Measurements from ENCODE around the gene PGAP6.
"Not testable (repeated sequence)": the region's sequence is repeated elsewhere in the genome, so short reads cannot be mapped to it uniquely, and the experiment has no call there.

The PGAP6 gene

GRCh38 chr16:399340-400019 lies 17.7 kb upstream of the PGAP6 start:
- Histone ChIP-seq H3K27me3 (ENCODE audit: insufficient read depth, low read length) (no peaks in the 10 kb centered on the region), H3K36me3 (ENCODE audit: insufficient read depth, low read depth, low read length) (peaks cover 28% of the 10 kb centered on the region), H3K27ac (ENCODE audit: low read length) (no peak overlapping the region), H3K4me3 (ENCODE audit: low read length) (no peak overlapping the region), H3K4me1 (ENCODE audit: insufficient read depth, low read length) (peaks cover 6% of the 10 kb centered on the region; the same call in 1 of the 2 replicates), H3K9me3 (ENCODE audit: insufficient read depth, low read depth, low read length) (no peaks in the 10 kb centered on the region), H3K9ac (ENCODE audit: low read depth, low read length) (no peak overlapping the region)

GRCh38 chr16:398561-399339 lies 17.0 kb upstream of the PGAP6 start:
- peak overlapping the region; percentile 60; the same call in 1 of the 2 replicates for H3K4me3 ChIP-seq (ENCODE audit: low read length)
- no peaks in the 10 kb centered on the region for H3K27me3 ChIP-seq (ENCODE audit: insufficient read depth, low read length)
- no peaks in the 10 kb centered on the region for H3K9me3 ChIP-seq (ENCODE audit: insufficient read depth, low read depth, low read length)
- peaks cover 6% of the 10 kb centered on the region; the same call in 1 of the 2 replicates for H3K4me1 ChIP-seq (ENCODE audit: insufficient read depth, low read length)
- H3K27ac ChIP-seq (ENCODE audit: low read length), result no peak overlapping the region
- H3K9ac ChIP-seq (ENCODE audit: low read depth, low read length), result no peak overlapping the region
- H3K36me3 ChIP-seq (ENCODE audit: insufficient read depth, low read depth, low read length), result peaks cover 28% of the 10 kb centered on the region

GRCh38 chr16:397736-398332 lies 16.1 kb upstream of the PGAP6 start:
- H3K9ac ChIP-seq (ENCODE audit: low read depth, low read length), result peak overlapping the region; percentile 48; the same call in 1 of the 2 replicates
- H3K27ac ChIP-seq (ENCODE audit: low read length), result no peak overlapping the region
- H3K36me3 ChIP-seq (ENCODE audit: insufficient read depth, low read depth, low read length), result peaks cover 28% of the 10 kb centered on the region
- H3K9me3 ChIP-seq (ENCODE audit: insufficient read depth, low read depth, low read length), result no peaks in the 10 kb centered on the region
- no peaks in the 10 kb centered on the region for H3K27me3 ChIP-seq (ENCODE audit: insufficient read depth, low read length)
- H3K4me1 ChIP-seq (ENCODE audit: insufficient read depth, low read length), result peaks cover 6% of the 10 kb centered on the region; the same call in 1 of the 2 replicates
- peak overlapping the region; percentile 60; the same call in 1 of the 2 replicates for H3K4me3 ChIP-seq (ENCODE audit: low read length)

- peaks cover 28% of the 10 kb centered on the region for H3K36me3 ChIP-seq (ENCODE audit: insufficient read depth, low read depth, low read length)
- H3K4me1 ChIP-seq (ENCODE audit: insufficient read depth, low read length), result peaks cover 6% of the 10 kb centered on the region; the same call in 1 of the 2 replicates
- H3K9me3 ChIP-seq (ENCODE audit: insufficient read depth, low read depth, low read length), result peaks cover 1% of the 10 kb centered on the region; the same call in 1 of the 2 replicates
- peak within 1 kb of the TSS; percentile 74 for H3K4me3 ChIP-seq (ENCODE audit: low read length)
- no peak within 1 kb of the TSS for H3K27ac ChIP-seq (ENCODE audit: low read length)
- no peaks in the 10 kb centered on the region for H3K27me3 ChIP-seq (ENCODE audit: insufficient read depth, low read length)
- peak within 1 kb of the TSS; percentile 75 for H3K9ac ChIP-seq (ENCODE audit: low read depth, low read length)
These were observed 15.4 kb upstream of the PGAP6 start, which contains the start of gene NME4 for GRCh38 chr16:397135-397661. Gene NME4, plus strand, starts transcription at chr16:397199. Its CDS starts 24 bp downstream, at chr16:397223.

DNA sequence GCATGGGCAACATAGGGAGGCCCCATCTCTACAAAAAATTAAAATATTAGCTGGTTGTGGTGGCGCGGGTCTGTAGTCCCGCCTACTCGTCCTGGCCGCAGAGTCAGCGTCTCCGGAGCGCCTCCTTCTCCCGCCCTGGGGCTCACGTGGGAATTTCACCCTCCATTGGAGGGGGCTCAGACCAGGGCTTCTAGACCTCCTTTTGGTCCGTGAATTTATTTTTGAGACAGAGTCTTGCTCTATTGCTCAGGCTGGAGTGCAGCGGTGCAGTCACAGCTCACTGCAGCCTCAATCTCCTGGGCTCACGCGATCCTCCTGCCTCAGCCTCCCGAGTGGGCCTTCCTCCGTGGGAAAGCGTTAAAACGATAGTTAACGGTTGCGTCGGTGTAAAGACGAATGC lies 14.8 kb upstream of the PGAP6 start:
- Histone ChIP-seq H3K4me1 (ENCODE audit: insufficient read depth, low read length) (peaks cover 6% of the 10 kb centered on the region; the same call in 1 of the 2 replicates), H3K9ac (ENCODE audit: low read depth, low read length) (peak overlapping the region; percentile 75; the same call in 1 of the 2 replicates), H3K9me3 (ENCODE audit: insufficient read depth, low read depth, low read length) (peaks cover 5% of the 10 kb centered on the region; the same call in 1 of the 2 replicates), H3K4me3 (ENCODE audit: low read length) (peak overlapping the region; percentile 74), H3K27me3 (ENCODE audit: insufficient read depth, low read length) (no peaks in the 10 kb centered on the region), H3K27ac (ENCODE audit: low read length) (no peak overlapping the region), H3K36me3 (ENCODE audit: insufficient read depth, low read depth, low read length) (peaks cover 28% of the 10 kb centered on the region)

DNA sequence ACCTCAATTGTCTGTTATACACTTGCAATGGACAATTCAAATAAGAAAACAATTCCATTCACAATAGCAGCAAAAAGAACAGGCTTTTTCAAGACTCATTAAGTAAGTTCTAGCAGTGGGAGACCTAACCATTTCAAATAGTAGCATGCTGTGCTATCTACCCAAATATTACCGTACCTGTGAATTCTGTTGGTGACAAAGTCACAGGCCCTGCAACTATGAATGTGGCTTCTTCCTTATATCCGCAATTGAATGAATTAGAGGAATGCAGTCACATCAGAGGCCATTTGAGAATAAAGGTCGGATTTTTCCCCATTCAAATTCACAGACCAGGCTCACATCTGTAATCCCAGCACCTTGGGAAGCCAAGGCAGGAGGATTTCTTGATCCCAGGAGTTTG lies 14.4 kb upstream of the PGAP6 start:
- Histone ChIP-seq H3K9me3 (ENCODE audit: insufficient read depth, low read depth, low read length) (peaks cover 5% of the 10 kb centered on the region; the same call in 1 of the 2 replicates), H3K4me1 (ENCODE audit: insufficient read depth, low read length) (peaks cover 6% of the 10 kb centered on the region; the same call in 1 of the 2 replicates), H3K27me3 (ENCODE audit: insufficient read depth, low read length) (no peaks in the 10 kb centered on the region), H3K27ac (ENCODE audit: low read length) (no peak overlapping the region), H3K4me3 (ENCODE audit: low read length) (peak overlapping the region; percentile 74), H3K36me3 (ENCODE audit: insufficient read depth, low read depth, low read length) (peaks cover 28% of the 10 kb centered on the region), H3K9ac (ENCODE audit: low read depth, low read length) (peak overlapping the region; percentile 75; the same call in 1 of the 2 replicates)

- no peak overlapping the region for H3K9ac ChIP-seq (ENCODE audit: low read depth, low read length)
- no peaks in the 10 kb centered on the region for H3K36me3 ChIP-seq (ENCODE audit: insufficient read depth, low read depth, low read length)
- H3K4me3 ChIP-seq (ENCODE audit: low read length), result no peak overlapping the region
- H3K9me3 ChIP-seq (ENCODE audit: insufficient read depth, low read depth, low read length), result peaks cover 5% of the 10 kb centered on the region; the same call in 1 of the 2 replicates
- H3K27me3 ChIP-seq (ENCODE audit: insufficient read depth, low read length), result no peaks in the 10 kb centered on the region
- H3K4me1 ChIP-seq (ENCODE audit: insufficient read depth, low read length), result peaks cover 8% of the 10 kb centered on the region
- no peak overlapping the region for H3K27ac ChIP-seq (ENCODE audit: low read length)
These were observed 10.8 kb upstream of the PGAP6 start for GRCh38 chr16:392450-393030.

- Histone ChIP-seq H3K9ac (ENCODE audit: low read depth, low read length) (no peak overlapping the region), H3K4me1 (ENCODE audit: insufficient read depth, low read length) (peaks cover 8% of the 10 kb centered on the region), H3K9me3 (ENCODE audit: insufficient read depth, low read depth, low read length) (peaks cover 5% of the 10 kb centered on the region; the same call in 1 of the 2 replicates), H3K36me3 (ENCODE audit: insufficient read depth, low read depth, low read length) (no peaks in the 10 kb centered on the region), H3K27me3 (ENCODE audit: insufficient read depth, low read length) (no peaks in the 10 kb centered on the region), H3K4me3 (ENCODE audit: low read length) (no peak overlapping the region), H3K27ac (ENCODE audit: low read length) (no peak overlapping the region)
These were observed 10.1 kb upstream of the PGAP6 start for GRCh38 chr16:391885-392335.

GRCh38 chr16:389352-389751 lies 7.6 kb upstream of the PGAP6 start:
- H3K36me3 ChIP-seq (ENCODE audit: insufficient read depth, low read depth, low read length), result no peaks in the 10 kb centered on the region
- no peaks in the 10 kb centered on the region for H3K27me3 ChIP-seq (ENCODE audit: insufficient read depth, low read length)
- peaks cover 5% of the 10 kb centered on the region; the same call in 1 of the 2 replicates for H3K9me3 ChIP-seq (ENCODE audit: insufficient read depth, low read depth, low read length)
- peaks cover 2% of the 10 kb centered on the region for H3K4me1 ChIP-seq (ENCODE audit: insufficient read depth, low read length)
- no peak overlapping the region for H3K9ac ChIP-seq (ENCODE audit: low read depth, low read length)
- H3K4me3 ChIP-seq (ENCODE audit: low read length), result no peak overlapping the region
- no peak overlapping the region for H3K27ac ChIP-seq (ENCODE audit: low read length)

DNA sequence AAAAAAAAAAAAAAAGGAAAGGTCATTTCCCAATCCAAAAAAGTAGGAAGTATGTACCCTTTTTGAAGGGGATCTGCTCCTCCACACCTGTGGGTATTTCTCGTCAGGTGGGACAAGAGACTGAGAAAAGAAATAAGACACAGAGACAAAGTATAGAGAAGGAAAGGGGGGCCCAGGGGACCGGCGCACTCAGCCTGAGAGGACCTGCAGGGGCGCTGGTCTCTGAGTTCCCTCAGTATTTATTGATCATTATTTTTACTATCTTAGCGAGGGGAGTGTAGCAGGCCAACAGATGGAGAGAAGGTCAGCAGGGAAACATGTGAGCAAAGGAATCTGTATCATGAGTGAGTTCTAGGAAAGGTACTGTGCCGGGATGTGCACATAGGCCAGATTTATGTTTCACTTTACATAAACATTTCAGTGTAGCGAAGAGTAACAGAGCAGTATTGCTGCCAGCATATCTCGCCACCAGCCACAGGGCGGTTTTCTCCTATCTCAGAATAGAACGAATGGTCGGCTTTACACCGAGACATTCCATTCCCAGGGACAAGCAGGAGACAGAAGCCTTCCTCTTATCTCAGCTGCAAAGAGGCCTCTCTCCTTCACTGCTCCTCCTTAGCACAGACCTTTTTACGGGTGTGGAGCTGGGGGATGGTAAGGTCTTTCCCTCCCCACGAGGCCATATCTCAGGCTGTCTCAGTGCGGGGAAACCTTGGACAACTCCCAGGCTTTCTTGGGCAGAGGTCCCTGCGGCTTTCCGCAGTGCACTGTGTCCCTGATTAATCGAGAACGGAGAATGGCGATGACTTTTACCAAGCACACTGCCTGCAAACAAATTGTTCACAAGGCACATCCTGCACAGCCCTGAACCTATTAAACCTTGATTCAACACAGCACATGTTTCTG lies 6.2 kb upstream of the PGAP6 start:
- peaks cover 11% of the 10 kb centered on the region for H3K4me1 ChIP-seq (ENCODE audit: insufficient read depth, low read length)
- not testable (repeated sequence) for H3K4me3 ChIP-seq (ENCODE audit: low read length); H3K27ac ChIP-seq (ENCODE audit: low read length); H3K9ac ChIP-seq (ENCODE audit: low read depth, low read length); H3K9me3 ChIP-seq (ENCODE audit: insufficient read depth, low read depth, low read length); H3K36me3 ChIP-seq (ENCODE audit: insufficient read depth, low read depth, low read length); H3K27me3 ChIP-seq (ENCODE audit: insufficient read depth, low read length)

Measured in iPS-20b (cell line).